HL-60 (cell line): ENCODE results near the gene FLYWCH1.

Source experiments
- CTCF ChIP-seq: IDR thresholded peaks from one replicate; pipeline ENCODE4 v1.5.1; 2011; ENCODE audit warnings: low read length, control low read depth, inconsistent platforms; ENCODE audit not compliant: insufficient read depth
- GABPA ChIP-seq: IDR thresholded peaks from 2 replicates; pipeline ENCODE4 v1.6.1; 2012; ENCODE audit warnings: low read depth
- POLR2AphosphoS5 ChIP-seq: IDR thresholded peaks from 2 replicates; pipeline ENCODE4 v1.6.1; 2012; ENCODE audit warnings: low read depth
- REST ChIP-seq: IDR thresholded peaks from 2 replicates; pipeline ENCODE4 v1.6.1; 2012; ENCODE audit warnings: low read depth; ENCODE audit not compliant: insufficient replicate concordance
- SPI1 ChIP-seq: IDR thresholded peaks from 2 replicates; pipeline ENCODE4 v1.6.1; 2012; ENCODE audit warnings: low read depth, mild to moderate bottlenecking, borderline replicate concordance

- no peak for TF ChIP-seq CTCF
- no peak for TF ChIP-seq REST
- TF ChIP-seq POLR2AphosphoS5, result no peak
- TF ChIP-seq GABPA, result no peak
- TF ChIP-seq SPI1, result no peak
Observed at GRCh38 chr16:2924901-2925755, 13.4 kb downstream of the FLYWCH1 start.
